HTR-8/SVneo (cell line): ENCODE measurements around the gene PTH1R.

Experiments used
- DNase-seq: peaks from one replicate; pipeline ENCODE4 v3.0.0; 2011; ENCODE audit warnings: low spot score, mixed read lengths; ENCODE audit not compliant: insufficient read length
- FAIRE-seq: peaks from 2 replicates; lab custom pipeline; 2011; peaks lifted over from hg19 to GRCh38; lab: Jason Lieb, UNC

PTH1R gene

GRCh38 chr3:46877406-46878125 lies at the start of gene PTH1R:
PTH1R (plus strand) TSS chr3:46877721; CDS start chr3:46883560, 5,839 bp downstream.
- FAIRE-seq (no peak), DNase-seq (no peak)

- FAIRE-seq (no peak), DNase-seq (no peak)
Measured at GRCh38 chr3:46829699-46830208, 47.8 kb upstream of the PTH1R start.

- FAIRE-seq (no peak), DNase-seq (no peak)
Measured at GRCh38 chr3:46830801-46831200, 46.7 kb upstream of the PTH1R start.

DNA sequence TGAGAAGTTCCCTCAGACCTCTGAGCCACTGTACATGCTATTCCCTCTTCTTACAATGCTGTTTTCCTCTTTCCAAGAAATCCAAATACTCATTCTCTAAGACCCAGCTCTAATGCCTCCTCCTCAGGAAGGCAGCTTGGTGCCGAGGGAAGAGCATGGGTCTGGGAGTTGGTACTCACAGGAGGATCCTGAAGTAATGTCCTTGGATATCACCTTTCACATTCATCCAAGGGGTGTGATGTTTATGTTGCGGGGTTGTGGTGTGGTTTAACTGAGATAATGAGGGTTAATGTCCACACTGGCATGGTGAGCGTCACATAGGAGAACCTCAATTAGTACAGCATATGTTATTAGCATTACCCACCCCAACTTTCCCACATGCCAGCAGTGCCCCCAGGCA lies 46.2 kb upstream of the PTH1R start:
- DNase-seq (no peak), FAIRE-seq (no peak)

GRCh38 chr3:46831841-46832240 lies 45.7 kb upstream of the PTH1R start:
- no peak for FAIRE-seq
- no peak for DNase-seq

DNA sequence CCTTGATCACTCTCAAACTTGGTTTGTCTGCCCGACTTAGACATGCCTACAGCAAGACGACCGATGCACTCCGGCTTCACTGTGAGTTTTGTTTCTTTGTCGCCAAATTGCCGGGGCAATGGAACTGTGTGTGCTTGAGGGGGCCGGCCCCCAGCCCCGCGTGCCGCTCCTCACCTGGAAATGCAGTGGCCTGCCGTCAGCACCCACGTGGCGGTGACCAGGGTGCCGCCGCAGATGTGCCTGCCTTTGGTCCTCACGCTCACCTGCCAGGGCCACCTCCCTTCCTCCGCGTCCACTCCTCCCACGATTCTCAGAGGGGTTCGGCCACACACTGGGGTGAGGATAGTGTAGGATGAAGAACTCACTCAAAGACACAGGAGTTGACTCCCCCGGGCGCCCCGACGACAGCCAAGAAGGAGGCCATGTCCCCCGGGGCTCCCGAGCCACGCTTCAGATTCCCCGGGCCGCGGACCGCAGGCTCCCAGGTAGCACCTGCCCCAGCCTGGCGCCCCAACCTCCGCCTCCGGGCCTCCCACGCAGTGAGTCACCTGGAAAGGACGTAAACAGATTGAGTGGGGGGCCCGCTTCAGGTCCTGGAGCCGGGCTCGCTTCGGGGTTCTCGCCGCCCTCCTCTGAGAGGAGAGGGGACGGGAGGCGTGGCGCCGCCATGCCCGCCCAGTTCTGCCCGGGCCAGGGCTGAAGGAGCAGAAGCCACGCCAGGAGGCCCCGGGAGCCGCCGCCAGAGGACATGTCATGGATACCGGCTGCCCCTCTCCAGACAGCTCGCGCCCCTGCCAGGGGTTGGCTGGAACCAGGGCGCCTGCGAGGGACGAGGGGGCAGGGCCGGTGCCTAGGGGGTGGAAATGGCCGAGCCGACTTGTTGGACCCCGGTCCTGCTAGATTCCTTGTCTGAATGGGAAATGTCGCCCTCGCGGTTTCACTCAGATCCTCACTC lies 43.9 kb upstream of the PTH1R start:
- FAIRE-seq = no peak
- no peak for DNase-seq

DNA sequence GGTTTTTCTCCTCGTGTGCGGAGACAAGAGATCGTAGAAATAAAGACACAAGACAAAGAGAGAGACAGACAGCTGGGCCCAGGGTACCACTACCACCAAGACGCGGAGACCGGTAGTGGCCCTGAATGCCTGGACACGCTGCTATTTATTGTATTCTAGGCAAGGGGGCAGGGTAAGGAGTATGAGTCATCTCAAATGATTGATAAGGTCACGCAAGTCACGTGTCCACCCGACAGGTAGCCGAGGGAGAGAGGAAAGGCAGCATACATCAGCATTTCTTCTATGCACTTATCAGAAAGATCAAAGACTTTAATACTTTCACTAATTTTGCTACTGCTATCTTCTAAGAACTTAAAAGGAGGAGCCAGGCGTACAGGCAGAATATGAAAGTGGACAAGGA lies 42.5 kb upstream of the PTH1R start:
- DNase-seq (no peak), FAIRE-seq (no peak)

DNA sequence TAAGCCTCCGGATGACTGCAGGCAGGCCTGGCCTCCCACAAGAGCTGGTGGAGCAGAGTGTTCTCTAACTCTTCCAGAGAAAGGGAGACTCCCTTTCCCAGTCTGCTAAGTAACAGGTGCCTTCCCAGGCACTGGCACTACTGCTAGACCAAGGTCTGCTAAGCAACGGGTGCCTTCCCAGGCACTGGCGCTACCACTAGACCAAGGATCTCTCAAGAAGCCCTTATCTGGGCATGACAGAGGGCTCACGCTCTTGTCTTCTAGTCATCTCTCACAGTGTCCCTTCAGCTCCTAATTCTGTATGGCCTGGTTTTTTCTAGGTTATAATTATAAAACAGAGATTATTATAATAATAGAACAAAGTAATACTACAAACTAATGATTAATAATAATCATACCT lies 42.0 kb upstream of the PTH1R start:
- DNase-seq = no peak
- no peak for FAIRE-seq

GRCh38 chr3:46838301-46838700 lies 39.2 kb upstream of the PTH1R start:
- no peak for FAIRE-seq
- DNase-seq = no peak

GRCh38 chr3:46840491-46840890 lies 37.0 kb upstream of the PTH1R start:
- DNase-seq = no peak
- FAIRE-seq = no peak

- no peak for FAIRE-seq
- DNase-seq = no peak
Measured at GRCh38 chr3:46843508-46843907, 34.0 kb upstream of the PTH1R start.

- FAIRE-seq = no peak
- DNase-seq = no peak
Measured at GRCh38 chr3:46844397-46844796, 33.1 kb upstream of the PTH1R start.

DNA sequence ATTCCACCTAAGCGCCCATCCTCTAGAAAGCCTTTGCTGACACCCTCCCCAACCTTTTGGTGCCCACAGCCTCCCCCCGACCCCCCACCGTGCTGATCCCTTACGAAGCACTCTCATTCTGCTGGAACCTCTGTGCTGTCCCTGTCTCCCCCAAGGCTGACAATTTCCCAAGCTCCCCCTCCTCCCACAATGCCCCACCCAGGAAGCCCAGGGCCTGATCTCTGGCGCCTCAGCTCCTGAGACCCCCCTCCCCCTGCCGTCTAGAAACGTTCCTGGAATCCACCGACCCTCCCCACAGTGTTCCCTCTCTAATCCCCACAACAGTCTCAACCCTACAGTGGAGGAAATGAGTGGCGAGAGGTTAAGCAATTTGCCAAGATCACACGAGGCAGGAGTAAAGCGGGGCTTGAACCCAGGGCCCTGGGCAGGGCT lies 32.6 kb upstream of the PTH1R start:
- FAIRE-seq (no peak), DNase-seq (no peak)

GRCh38 chr3:46845397-46845859 lies 32.1 kb upstream of the PTH1R start:
- no peak for FAIRE-seq
- no peak for DNase-seq

- FAIRE-seq = no peak
- no peak for DNase-seq
Measured at GRCh38 chr3:46845860-46846623, 31.5 kb upstream of the PTH1R start.

GRCh38 chr3:46846624-46847542 lies 30.6 kb upstream of the PTH1R start:
- FAIRE-seq (no peak), DNase-seq (no peak)

GRCh38 chr3:46847744-46848143 lies 29.8 kb upstream of the PTH1R start:
- DNase-seq = no peak
- FAIRE-seq = no peak

DNA sequence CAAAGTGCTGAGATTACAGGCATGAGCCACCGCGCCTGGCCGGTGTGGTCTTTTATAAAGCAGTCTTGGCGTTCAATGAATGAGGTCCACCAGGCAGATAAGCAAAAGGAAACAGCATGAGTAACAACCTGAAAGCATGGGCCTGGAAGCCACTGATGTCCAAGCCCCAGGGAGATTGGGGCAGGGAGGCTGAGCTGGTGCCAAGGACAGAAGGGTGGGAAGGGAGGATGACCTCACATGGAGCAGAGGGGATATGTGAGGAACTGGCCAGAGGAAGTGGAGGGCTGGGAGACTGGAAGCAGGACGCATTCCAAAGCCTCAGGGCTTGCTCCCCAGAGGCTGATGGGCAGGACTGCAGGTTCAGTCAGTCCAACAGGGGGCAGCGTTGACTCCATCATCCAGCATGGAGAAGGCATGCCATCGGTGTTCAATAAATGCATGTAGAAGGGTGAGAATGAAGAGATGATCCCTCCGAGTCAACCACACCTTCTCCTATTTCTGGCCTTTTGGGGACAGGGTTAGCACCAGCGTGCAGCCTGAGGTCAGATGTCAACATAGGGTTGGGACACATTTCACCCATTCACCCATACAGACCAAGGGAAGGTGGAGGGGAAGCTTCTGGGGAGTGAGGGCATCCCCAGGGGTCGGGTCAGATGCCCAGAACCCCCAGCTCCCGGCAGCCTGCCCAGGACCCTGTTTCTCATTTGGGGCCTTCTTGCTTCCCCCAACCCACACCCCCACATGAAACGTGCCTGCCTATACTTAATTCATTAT lies 29.1 kb upstream of the PTH1R start:
- peak; percentile 25 for DNase-seq
- FAIRE-seq = no peak
